A673 (cell line): Measurements from ENCODE around the gene RXRA. TPM values are rescaled to one million over a fixed set of nuclear protein-coding genes. Genes with fewer than 3 reads are reported as not detected.

Experiments used
- BruUV-seq: library from RNA; stranded (reverse); fragments of 400-500 nt; replicated peaks from 2 replicates; lab custom pipeline; 2021; lab: Mats Ljungman, UMichigan
- CTCF ChIA-PET: fragments of 300-600 bp; sonication (Branson Sonifier 250); formaldehyde crosslinking; loops from one replicate; lab custom pipeline; 2022; ENCODE audit warnings: antibody characterized with exemption; lab: Charles Lee
- POLR2A ChIA-PET: fragments of 300-600 bp; sonication (Branson Sonifier 250); formaldehyde crosslinking; loops from one replicate; lab custom pipeline; 2022; ENCODE audit warnings: antibody characterized with exemption; ENCODE audit not compliant: low non-redundant PET; lab: Charles Lee
- DNase-seq: peaks from one replicate; pipeline ENCODE4 v3.0.0-alpha.2; 2015; ENCODE audit warnings: low spot score
- H3K27ac ChIP-seq: fragments of 200-600 bp; sonication (generic); 2 replicates; pipeline ENCODE4 v1.5.1; 2016; ENCODE audit warnings: mixed run types, low read depth, mild to moderate bottlenecking, mixed read lengths, antibody characterized with exemption, low read length; ENCODE audit not compliant: poor library complexity, severe bottlenecking
- H3K27me3 ChIP-seq: fragments of 200-600 bp; sonication (generic); replicated peaks from 2 replicates; pipeline ENCODE4 v1.6.1; 2017; ENCODE audit warnings: mixed run types, low read depth, mild to moderate bottlenecking, mixed read lengths, antibody characterized with exemption, low read length; ENCODE audit not compliant: insufficient read depth, poor library complexity
- H3K36me3 ChIP-seq: fragments of 200-600 bp; sonication (generic); 2 replicates; pipeline ENCODE4 v1.6.1; 2016; ENCODE audit warnings: mixed run types, mild to moderate bottlenecking, mixed read lengths, antibody characterized with exemption, low read length; ENCODE audit not compliant: insufficient read depth, poor library complexity, severe bottlenecking
- H3K4me1 ChIP-seq: fragments of 200-600 bp; sonication (generic); 2 replicates; pipeline ENCODE4 v1.6.1; 2017; ENCODE audit warnings: mixed run types, mild to moderate bottlenecking, mixed read lengths, antibody characterized with exemption, low read length; ENCODE audit not compliant: insufficient read depth, poor library complexity, severe bottlenecking
- H3K4me3 ChIP-seq: fragments of 200-600 bp; sonication (generic); 2 replicates; pipeline ENCODE4 v1.5.1; 2016; ENCODE audit warnings: low read depth, mixed run types, mild to moderate bottlenecking, mixed read lengths, low read length; ENCODE audit not compliant: poor library complexity, severe bottlenecking
- H3K9me3 ChIP-seq: fragments of 200-600 bp; sonication (generic); 2 replicates; pipeline ENCODE4 v1.6.1; 2016; ENCODE audit warnings: mixed run types, low read depth, mild to moderate bottlenecking, mixed read lengths, antibody characterized with exemption, low read length; ENCODE audit not compliant: poor library complexity, severe bottlenecking
- EZH2 ChIP-seq: fragments of 200-600 bp; sonication (generic); IDR thresholded peaks from 2 replicates; pipeline ENCODE4 v1.6.1; 2017; ENCODE audit warnings: borderline replicate concordance, low read depth, mild to moderate bottlenecking, mixed read lengths, antibody characterized with exemption, low read length; ENCODE audit not compliant: poor library complexity, severe bottlenecking
- intact Hi-C: fragments of 100-400 bp; cut with micrococcal nuclease; formaldehyde crosslinking; loops from one replicate; pipeline ENCODE4 v1.10.0; 2022; ENCODE audit not compliant: unreplicated experiment
- total RNA-seq: library from RNA; stranded (reverse); gene quantifications from 2 replicates; pipeline ENCODE4 v1.2.3, GENCODE V29; 2021
- TF ChIP-seq, protein P1 (sequence below): fragments of 300-800, 200-600 bp; sonication (generic); conservative IDR thresholded peaks from 2 replicates; pipeline ENCODE4 v1.5.1; 2017; ENCODE audit warnings: low read depth, mild to moderate bottlenecking, antibody characterized with exemption, low read length, moderate library complexity, mixed read lengths

The RXRA gene
- total RNA-seq, 1 experiment from 2014 or later = 54.1 TPM

DNA sequence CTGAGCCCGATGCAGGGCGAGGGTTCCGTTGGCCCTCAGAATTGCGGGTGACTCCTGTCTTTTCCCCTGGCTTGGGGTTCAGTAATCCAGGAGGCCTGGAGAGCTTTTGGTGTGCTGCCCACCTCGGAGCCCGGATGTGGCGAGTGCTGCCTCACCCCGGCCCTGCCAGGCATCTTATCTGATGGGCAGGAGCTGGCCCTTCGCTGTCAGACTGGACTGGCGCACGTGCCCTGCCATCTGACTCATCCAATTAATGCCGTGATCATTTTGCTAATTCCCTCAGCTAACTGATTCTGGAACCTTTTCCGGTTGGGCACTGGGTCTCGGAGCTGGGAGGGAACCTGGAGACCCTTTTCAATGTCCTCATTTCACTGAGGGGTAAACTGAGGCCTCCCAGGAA, 34.6 kb downstream of the RXRA start:
- no peak for TF ChIP-seq EZH2
- TF ChIP-seq, protein P1, sequence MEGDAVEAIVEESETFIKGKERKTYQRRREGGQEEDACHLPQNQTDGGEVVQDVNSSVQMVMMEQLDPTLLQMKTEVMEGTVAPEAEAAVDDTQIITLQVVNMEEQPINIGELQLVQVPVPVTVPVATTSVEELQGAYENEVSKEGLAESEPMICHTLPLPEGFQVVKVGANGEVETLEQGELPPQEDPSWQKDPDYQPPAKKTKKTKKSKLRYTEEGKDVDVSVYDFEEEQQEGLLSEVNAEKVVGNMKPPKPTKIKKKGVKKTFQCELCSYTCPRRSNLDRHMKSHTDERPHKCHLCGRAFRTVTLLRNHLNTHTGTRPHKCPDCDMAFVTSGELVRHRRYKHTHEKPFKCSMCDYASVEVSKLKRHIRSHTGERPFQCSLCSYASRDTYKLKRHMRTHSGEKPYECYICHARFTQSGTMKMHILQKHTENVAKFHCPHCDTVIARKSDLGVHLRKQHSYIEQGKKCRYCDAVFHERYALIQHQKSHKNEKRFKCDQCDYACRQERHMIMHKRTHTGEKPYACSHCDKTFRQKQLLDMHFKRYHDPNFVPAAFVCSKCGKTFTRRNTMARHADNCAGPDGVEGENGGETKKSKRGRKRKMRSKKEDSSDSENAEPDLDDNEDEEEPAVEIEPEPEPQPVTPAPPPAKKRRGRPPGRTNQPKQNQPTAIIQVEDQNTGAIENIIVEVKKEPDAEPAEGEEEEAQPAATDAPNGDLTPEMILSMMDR = no peak
- BruUV-seq = no TSS peak
- H3K27ac ChIP-seq = no peak overlapping the region
- ChIA-PET POLR2A (no interaction called here), CTCF (no interaction called here)
- peaks cover 47% of the 10 kb centered on the region for H3K4me1 ChIP-seq
- no peaks in the 10 kb centered on the region for H3K9me3 ChIP-seq
- no peaks in the 10 kb centered on the region for H3K36me3 ChIP-seq
- intact Hi-C loops = no loop called here
- no peaks in the 10 kb centered on the region for H3K27me3 ChIP-seq
- no peak overlapping the region for H3K4me3 ChIP-seq
- no peak for DNase-seq

DNA sequence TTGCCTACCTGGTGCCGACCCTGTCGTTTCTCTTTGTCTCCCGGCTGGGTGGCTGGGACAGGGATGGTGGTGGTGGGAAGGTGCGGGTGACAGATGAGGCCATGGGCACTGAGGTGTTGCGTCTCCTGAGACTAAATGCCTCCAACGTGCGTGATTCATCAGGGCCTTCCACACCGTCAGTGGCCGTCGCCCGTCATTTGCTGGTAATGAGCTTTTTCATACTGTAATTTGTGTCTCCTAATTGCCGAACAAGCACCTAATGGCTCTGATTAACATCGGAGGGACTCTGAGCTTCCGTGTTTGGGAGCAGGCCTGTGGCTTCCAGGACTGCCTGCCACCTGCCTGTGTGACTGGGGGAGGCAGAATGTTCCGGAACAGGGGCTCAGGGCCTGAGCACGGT, 35.2 kb downstream of the RXRA start:
- intact Hi-C loops = no loop called here
- BruUV-seq = no TSS peak
- TF ChIP-seq, protein P1 = no peak
- TF ChIP-seq EZH2 = no peak
- peaks cover 52% of the 10 kb centered on the region for H3K4me1 ChIP-seq
- no peaks in the 10 kb centered on the region for H3K27me3 ChIP-seq
- CTCF ChIA-PET = no interaction called here
- no peaks in the 10 kb centered on the region for H3K36me3 ChIP-seq
- H3K27ac ChIP-seq = no peak overlapping the region
- no peak for DNase-seq
- POLR2A ChIA-PET = no interaction called here
- H3K4me3 ChIP-seq = no peak overlapping the region
- no peaks in the 10 kb centered on the region for H3K9me3 ChIP-seq

DNA sequence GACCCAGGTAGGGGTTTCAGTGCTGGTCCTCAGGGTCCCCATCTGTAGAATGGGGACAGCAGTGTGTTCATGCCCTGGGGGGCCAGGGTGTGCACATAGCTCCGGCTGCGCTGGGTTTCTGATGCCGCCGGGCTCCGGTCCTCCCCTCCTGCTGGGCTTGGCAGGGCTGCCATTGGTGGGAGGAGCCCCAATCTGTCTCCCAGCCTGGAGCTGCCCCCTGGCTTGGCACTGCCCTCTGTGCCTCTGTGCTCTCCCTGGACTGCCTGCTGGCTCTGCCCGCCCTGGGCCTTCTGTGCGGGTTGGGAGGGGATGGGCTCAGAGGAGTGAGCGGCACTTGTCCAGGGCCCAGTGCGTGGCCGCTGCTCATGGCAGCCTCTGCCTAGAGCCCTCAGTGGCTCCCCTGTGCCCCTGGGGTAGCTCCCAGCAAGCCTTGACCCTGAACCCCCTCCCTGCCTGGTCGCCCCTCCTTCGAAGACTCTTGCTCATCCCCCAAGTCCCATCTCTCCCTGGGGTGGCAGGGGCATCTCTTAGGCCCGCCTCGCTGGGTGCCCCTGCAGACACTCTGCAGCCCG, 35.7 kb downstream of the RXRA start:
- no TSS peak for BruUV-seq
- Histone ChIP-seq H3K4me3 (no peak overlapping the region), H3K9me3 (no peaks in the 10 kb centered on the region), H3K27ac (no peak overlapping the region), H3K36me3 (no peaks in the 10 kb centered on the region), H3K27me3 (no peaks in the 10 kb centered on the region), H3K4me1 (peaks cover 57% of the 10 kb centered on the region)
- CTCF ChIA-PET = no interaction called here
- intact Hi-C loops = no loop called here
- POLR2A ChIA-PET = no interaction called here
- no peak for DNase-seq
- TF ChIP-seq, protein P1 = no peak
- no peak for TF ChIP-seq EZH2
